Skeletal muscle cell (primary cell): ENCODE results near the gene PTGR3.
A peak's percentile ranks its signal among the peaks of the same experiment; 100 is the strongest.

Experiments
- DNase-seq: peaks from one replicate; pipeline ENCODE4 v3.0.0-alpha.2; 2010; ENCODE audit warnings: low read depth
- H3K4me3 ChIP-seq: 2 replicates; pipeline ENCODE4 v1.5.1; 2011; ENCODE audit warnings: low read depth, mild to moderate bottlenecking, control low read depth, low read length, moderate library complexity

Gene PTGR3

DNA sequence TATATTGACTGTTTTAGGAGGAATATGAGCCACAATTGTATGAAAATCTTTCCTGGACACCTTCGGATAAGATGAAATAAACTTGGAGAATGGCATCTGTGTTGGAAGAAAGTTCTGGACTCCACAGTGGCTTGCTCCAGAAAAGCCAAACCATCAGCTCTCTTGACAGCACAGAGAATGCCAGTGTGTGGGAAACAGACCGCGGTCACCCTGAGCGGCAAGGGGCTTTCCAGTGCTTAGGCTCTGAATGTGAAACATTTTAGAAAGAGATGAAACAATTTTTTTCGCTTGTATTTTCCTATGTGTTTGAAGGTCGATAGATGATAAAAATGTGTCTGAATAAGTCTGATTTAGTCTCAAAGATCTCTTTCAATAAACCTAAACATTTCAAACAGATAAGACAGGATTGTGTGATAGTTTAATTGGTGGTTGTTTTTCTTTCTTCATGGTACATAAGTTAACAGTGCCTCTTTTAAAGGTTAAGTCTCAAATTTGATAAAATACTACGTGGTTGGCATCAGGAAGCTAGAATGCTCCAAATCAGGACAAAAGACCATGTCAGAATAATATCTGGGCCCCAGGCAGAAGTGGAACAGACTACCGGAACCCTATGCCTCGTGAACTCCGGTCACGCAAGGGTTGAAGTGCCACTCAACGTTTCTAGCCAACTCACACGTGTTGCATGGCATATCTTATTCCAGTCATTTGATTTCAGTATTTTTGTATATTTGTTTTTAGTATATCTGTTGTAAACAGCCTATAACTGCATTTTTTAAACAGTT lies 28.9 kb downstream of the PTGR3 start:
- DNase-seq = no peak
- H3K4me3 ChIP-seq = no peak overlapping the region

DNA sequence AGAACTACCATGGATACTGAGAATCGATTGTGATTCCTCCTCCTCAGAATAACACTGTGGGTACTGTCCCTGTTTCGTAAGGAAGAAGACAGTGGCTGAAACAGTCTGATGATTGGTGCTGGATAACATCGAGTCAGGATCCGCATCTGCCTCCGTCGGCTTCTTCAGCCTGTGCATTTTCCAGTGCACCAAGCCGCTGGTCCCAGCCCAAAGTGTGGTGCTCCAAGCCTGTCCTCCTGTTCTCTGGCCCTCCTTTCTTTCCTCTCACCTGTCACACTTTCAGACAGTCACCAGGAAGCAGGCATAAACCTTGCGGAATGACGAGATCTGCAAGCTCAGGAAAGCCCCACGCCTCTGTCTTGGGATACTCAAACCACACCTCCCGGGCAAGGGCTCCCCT lies 30.6 kb downstream of the PTGR3 start:
- no peak overlapping the region for H3K4me3 ChIP-seq
- DNase-seq = no peak

DNA sequence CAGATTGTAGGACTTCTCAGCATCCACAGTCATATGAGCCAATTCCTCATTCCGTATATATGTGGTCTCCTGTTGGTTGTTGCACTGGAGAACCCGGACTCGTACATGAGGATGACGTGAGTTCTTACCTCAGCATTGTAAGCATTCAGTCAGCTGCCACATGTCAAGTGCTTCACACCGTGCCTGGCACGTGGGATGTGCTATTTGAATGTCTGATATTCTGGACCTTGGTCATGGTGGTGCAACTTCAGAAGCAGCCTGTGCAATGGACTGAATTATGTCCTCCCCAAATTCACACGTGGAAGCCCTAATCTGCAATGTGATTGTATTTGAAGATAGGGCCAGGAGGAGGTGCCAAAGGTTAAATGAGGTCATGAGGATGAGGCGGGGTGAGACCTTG lies 32.1 kb downstream of the PTGR3 start:
- DNase-seq = no peak
- H3K4me3 ChIP-seq = no peak overlapping the region

DNA sequence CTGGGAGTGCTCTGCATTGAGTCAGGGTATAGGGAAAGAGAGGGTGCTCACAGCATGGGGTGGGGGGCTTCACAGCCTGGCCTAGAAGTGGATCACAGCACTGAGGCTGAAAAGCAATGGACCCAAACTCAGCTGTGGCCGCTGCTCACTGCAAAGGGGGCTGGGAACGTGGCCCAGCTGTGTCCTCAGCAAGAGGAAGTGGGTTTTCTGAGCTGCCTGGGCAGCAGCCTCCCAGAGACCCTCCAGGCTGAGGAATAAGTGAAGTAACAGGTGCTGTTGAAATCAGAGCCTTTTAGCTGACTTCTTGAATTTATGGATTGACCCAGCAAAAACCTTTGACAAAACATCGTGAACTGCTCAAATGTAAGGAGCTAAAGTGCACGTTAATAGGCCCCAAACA lies 35.2 kb downstream of the PTGR3 start:
- no peak for DNase-seq
- no peak overlapping the region for H3K4me3 ChIP-seq

DNA sequence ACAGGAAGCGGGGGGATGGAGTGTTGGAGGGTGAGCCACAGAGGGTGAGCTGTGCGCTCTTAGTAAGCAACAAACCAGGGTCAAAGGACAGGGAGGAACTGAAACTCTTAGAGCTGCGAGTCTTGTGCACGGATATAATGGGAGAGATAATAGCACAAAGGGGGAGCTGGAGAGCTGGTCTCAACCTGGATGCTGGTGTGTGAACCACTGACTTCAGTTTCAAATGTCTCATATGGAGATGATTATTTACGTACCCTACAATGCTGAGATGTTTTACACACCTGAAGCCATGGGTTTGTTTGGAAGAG lies 35.9 kb downstream of the PTGR3 start:
- DNase-seq = no peak

DNA sequence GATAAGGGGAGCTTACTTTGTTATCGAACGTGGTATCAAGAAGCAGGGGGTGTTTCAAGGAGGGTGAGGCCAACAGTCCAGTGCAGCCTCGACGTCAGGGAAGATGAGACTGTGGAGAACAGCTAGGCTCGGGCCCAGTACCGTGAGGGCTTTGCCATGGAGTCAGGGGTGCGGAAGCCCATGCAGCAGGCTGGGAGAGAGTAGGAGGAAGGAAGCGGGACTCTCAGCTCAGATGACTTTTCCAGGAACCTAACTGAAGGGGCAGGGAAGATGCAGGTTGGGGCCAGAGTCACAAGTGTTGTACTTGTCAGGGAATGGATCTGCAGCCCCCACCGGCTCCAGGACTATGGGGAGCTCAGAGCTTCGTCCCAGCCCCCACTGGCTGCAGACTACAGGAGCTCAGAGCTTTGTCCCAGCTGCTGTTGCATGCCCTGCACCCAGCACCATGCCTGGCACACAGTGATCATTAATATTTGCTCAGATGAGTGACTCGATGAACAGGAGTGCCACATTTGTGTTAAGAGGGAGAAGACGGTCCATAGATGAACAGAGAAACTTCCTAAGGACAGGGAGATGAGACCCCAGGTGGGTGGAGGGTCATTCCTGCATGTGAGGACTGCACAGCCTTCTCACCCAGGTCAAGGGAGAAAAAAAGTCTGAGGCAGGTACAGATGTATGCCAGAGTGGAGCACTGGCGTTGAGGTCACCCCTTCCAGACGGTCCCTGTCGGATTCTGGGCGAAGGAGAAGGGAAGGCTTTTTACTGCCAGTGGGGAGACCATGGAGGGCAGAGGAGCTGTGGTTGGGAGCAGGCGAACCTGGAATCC lies 36.4 kb downstream of the PTGR3 start:
- DNase-seq = no peak
- no peak overlapping the region for H3K4me3 ChIP-seq

More for the DNA sequence above, 35.9 kb downstream of the PTGR3 start:
- H3K4me3 ChIP-seq = no peak overlapping the region

DNA sequence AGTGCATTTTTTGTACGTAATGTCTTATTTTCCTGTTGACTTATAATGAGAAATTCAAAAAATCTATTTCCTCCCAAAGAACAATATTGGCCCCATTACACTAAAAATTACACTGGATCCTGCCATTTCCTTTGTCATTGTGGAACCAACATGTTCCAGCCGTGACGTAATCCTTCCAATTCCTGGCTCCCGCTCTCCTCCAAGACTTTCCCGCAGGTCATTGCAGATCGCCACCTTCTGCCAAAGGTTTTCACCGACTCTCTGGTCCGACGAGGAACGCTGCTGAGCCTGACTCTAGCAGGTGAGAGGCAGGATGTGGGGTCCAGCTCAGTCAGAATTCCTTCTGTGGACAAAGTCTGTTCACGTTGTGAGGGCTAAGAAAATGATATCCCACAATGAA lies 38.0 kb downstream of the PTGR3 start:
- no peak for DNase-seq
- no peak overlapping the region for H3K4me3 ChIP-seq

DNA sequence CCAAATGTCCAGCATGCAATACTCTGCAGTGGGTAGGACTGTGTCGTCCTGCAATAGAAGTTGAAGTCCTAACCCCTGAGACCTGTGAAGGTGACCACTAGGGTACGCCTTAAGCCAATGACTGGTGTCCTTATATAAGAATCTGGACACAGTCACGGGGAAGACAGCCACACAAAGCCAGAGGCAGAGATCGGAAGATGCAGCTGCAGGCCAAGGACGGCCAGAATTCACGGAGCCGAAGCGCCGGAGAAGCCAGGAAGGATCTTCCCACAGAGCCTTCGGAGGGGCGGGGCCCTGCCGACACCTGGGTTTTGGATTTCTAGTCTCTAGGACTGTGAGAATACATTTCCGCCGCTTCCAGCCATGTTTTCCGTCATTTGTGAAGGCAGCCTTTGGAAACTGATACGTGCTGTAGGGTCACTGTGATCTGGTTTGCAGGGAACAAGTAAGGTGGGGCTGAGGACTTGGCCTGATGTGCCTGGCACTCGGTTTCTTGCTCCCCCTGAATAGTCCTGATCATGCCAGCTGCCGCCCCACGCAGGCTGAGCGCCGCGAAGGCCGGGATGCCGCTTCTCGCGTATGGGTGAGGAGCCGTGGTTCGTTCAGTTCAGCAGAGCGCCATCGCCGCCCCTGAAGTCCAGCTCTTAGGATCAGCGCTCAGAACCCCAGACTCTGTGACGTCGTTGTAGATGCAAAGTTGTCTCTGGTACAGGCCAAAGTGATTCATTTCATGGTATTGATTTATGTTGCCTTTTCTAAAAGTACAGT lies 38.7 kb downstream of the PTGR3 start:
- DNase-seq = no peak
- H3K4me3 ChIP-seq = no peak overlapping the region

DNA sequence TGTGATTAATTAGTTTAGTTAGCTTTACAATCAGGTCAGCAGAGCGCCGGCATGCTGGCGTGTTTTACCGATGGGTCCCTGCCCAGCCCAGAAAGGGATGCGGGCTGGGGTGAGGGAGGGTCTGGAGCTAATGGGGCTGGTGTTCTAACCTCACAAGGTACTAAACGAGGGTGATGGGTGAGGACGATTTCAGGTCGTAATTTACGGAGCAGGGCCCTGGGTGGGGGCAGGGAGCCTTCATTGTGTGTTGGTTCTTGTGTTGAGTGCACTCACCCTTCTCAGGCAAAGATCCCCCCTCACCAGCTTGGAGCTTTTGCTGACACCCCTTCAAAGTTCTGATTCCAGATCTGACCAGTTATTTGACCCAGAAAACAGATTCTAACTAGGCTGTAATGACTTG lies 39.5 kb downstream of the PTGR3 start:
- no peak for DNase-seq
- H3K4me3 ChIP-seq = no peak overlapping the region

DNA sequence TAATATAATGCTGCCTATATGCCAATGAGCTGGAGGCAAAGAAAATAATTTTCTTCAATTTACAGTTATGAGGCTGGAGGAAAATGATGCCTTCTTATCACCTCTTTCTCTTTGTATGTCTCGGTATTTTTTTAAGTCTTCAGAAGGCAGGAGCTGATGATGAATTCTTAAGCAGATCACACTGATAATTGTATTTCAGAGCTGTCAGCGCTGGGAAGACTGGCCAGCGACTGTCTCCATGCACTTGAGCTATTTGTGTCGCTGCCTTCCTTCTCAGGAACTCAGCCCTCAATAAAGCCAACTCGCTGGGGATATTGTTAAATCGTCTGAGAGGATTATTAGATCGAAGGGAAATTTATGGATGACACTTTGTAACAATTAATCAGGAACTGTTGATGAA lies 40.3 kb downstream of the PTGR3 start:
- no peak overlapping the region for H3K4me3 ChIP-seq
- DNase-seq = no peak

DNA sequence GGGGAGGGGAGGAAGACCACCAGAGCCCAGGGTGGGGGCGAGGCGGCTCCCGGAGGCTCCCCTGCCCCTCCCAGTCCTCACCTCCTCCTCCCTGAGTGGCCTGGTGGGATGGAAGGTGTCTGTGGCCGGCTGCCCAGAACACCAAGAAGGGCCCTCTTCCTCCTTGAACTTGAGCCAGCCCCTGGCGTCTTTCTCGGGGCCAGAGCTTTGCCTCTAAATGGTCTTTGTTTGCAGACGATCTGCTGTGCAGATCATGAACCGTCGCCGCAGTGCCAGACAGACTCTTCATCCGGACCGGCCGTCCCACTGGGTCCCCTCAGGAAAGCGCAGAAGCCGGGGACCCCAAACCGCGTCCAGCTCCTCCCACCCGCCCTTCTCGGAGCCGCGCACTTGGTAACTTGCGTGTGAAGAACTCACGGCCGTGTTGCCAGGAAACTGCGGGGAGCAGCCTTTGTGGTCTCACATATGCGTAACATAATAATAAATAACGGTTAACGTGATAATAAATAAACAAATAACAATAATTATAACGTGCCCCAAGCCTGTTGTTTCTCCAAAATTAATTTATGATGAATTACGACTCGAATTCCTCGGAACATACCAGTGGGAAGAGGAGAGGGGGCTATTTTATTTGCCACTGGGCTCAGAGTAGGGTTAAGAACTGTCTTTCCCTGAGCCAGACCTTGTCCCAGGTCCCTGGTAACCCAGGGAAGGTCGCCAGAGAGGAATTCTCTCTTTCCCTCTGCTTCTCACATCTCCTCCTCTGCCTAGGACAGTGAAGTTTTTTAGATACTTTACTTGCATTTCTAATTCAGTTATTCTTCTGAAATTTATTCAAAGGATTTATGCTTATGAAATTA lies 41.0 kb downstream of the PTGR3 start:
- no peak for DNase-seq
- H3K4me3 ChIP-seq = peak overlapping the region; percentile 7

DNA sequence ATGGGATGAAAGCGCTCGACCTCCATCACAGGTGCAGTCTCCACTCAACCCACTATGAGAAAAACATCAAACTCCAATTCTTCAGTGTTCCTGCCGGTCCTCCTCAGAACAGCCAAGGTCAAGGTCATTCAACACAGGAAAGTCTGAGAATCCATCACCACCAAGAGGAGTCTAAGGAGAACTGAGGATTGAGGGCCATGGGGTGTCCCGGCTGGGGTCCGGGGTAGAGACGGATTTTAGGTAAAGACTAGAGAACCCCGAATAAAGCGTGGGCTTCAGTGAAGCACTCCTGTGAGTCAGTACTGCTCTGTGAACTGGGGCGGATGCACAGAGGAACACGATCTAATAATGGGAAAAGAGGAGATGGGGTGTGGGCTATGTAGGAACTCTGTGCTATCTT lies 41.8 kb downstream of the PTGR3 start:
- H3K4me3 ChIP-seq = no peak overlapping the region
- no peak for DNase-seq

DNA sequence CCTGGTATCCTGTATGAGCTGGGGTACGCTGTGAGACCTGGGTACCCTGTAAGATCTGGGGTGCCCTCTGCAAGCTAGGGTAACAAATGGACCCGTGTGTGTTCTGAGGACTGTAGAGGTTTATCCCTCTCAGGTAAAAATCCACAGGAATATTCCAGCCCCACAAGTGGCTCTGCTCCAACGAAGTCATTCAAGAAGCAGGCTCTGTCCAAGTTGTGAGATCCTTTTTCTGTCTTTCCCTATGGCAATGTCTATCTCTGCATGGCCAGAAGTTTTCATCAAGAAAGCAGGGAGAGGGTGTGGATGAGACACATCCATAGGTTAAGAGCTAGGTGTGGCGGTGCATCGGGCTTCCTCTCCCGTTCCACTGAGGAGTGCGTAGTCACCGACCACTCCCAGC lies 43.0 kb downstream of the PTGR3 start:
- DNase-seq = no peak
- H3K4me3 ChIP-seq = no peak overlapping the region

DNA sequence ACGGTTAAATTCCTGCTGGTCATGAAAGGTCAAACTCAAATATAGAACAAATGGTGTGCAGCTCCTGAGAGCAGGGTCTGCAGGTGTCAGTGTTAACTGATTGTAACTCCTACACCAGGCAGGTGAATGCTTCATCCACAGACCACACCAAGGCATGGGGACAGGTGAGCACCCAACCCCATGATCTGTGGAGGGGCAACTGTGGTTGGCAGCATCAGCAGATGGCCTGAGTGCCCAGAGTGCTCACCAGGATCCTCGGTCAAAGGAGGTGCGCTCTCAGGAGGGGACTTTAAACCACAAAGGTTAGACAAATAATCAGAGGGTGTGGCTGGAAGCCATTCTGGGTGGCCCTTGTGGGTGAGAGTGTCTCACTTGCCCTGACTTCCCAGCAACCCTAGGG lies 44.5 kb downstream of the PTGR3 start:
- H3K4me3 ChIP-seq = no peak overlapping the region
- no peak for DNase-seq

DNA sequence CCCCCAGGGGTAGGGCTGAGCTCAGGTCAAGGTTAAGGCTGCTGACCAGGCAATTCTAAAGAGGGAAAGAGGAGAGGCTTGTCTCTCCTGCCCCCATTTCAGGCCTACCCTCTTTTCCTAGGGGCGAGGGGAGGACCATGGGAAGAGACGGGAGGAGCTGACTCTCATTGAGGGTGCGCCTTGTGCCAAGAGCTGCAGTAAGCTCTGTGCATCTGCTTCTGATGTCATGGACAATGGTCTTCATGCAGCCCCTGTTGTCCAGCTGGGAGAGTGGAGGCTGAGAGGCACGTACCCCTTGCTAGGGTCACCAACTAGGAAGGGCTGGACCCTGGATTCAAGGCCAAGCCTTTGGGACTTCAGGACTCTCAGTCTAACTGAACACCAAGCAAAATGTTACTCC lies 45.2 kb downstream of the PTGR3 start:
- no peak overlapping the region for H3K4me3 ChIP-seq
- DNase-seq = no peak

DNA sequence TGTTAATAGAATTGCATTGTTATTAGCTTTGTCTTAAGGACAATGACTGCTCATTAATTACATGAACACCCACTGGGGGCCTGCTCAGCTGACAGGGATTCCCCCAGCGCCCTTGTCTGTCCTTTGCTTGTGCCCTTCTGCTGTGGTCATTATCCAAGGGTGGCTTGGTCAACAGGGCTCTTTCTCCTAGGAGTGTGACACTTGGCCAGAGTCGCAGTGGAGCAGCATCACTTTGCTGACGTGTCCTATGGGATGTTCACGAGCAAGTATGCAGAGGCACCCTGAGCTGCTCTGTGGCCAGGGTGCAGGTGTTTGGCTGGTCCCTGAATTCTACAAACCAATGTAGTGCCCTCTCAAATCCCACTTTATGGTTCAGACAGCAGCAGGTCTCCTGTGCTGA lies 46.0 kb downstream of the PTGR3 start:
- DNase-seq = no peak

DNA sequence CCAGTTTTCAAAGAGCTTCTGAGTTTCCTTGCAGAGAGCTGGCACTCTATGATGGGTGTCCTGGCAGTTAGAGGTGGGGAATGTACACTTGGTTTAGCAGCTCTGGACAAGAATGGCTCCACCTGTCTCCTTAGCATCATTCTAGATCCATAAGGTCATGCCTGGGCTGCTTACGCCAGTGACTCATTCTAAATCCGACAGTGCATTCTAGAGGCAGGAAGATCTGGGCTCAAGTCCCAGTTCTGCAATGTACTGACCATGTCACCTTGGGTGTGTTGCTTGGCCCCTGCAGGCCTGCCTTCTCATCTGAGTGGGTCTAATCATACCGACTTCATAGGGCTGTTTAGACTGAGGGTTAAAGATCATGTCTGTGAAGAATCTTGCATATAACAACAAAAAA lies 46.5 kb downstream of the PTGR3 start:
- H3K4me3 ChIP-seq = no peak overlapping the region
- peak; percentile 28 for DNase-seq

More for the DNA sequence above, 46.0 kb downstream of the PTGR3 start:
- H3K4me3 ChIP-seq = no peak overlapping the region

DNA sequence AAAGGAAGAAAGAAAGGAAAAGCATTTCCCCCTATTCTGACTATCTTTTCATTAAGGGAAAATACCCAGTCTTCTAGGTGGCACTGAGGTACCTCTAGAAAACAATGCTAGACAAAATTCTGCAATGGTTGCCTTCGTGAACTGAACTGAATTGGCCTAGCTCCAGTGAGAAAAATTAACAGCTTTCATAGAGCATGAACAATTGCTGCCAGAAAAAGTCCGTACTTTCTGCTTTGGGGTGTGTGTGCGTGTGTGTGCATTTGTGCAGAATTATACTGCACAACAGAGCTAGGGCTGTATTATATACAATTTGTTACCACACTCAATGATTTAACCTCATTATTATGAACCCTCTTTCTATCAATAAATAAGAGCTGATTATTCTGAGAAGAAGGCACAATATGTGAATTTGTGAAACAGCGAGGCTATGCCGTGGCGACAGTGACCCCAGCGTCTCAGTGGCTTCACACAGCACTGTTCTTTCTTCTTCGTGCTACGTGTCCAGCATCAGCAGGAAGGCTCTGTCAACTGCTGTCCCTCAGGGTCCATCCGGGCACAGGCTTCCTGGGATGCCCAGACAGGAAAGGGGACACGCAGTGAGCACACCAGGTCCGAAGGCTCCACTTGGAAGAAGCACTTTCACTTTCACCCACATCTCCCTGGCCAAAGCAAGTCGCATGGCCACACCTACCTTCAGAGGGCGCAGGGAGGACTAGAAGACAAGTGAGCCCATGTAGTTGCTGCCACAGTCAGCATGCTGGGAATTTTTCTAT lies 47.5 kb downstream of the PTGR3 start:
- no peak overlapping the region for H3K4me3 ChIP-seq
- no peak for DNase-seq

DNA sequence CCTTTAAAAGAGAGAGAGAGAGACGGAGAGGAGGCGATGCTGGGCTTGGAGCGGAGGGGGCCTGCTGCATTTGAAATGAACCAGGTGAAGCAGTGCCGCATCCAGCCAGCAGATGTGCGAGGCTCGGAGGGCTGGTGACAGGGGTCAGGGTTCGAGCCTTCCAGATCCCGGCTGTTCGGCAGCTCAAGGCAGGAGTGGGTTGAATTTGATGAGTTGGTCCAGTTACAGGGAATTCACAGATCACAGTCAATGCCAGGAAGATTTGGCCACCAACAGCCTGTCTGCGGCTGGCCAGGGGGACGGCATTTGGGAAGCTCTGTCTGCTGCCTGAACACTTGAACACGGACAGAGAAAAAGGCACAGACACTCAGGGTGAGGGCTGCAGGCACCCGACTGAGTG lies 48.6 kb downstream of the PTGR3 start:
- no peak for DNase-seq
- H3K4me3 ChIP-seq = peak overlapping the region; percentile 5
